ENCODE measurements around the gene PRKAB1.
A peak's percentile ranks its signal among the peaks of the same experiment; 100 is the strongest.
"Not testable (repeated sequence)": the region's sequence is repeated elsewhere in the genome, so short reads cannot be mapped to it uniquely, and the experiment has no call there.

Gene PRKAB1

GRCh38 chr12:119686355-119686754 is 18.4 kb downstream of the PRKAB1 start:
- DNase-seq: no peak

- no peak for DNase-seq
These were observed 18.8 kb downstream of the PRKAB1 start for GRCh38 chr12:119686776-119687175.

- DNase-seq: no peak
These were observed 19.5 kb downstream of the PRKAB1 start for GRCh38 chr12:119687406-119687805.

GRCh38 chr12:119687879-119688278 is 19.9 kb downstream of the PRKAB1 start:
- no peak for DNase-seq

- no peak for DNase-seq
These were observed 22.1 kb downstream of the PRKAB1 start for GRCh38 chr12:119689935-119690500.

GRCh38 chr12:119691202-119691810 is 23.4 kb downstream of the PRKAB1 start:
- DNase-seq: no peak

- no peak for DNase-seq
These were observed 24.5 kb downstream of the PRKAB1 start for GRCh38 chr12:119692410-119692809.

GRCh38 chr12:119692997-119693396 is 25.1 kb downstream of the PRKAB1 start:
- DNase-seq: peak; percentile 34

GRCh38 chr12:119693511-119693910 is 25.6 kb downstream of the PRKAB1 start:
- no peak for DNase-seq

GRCh38 chr12:119694111-119694510 is 26.2 kb downstream of the PRKAB1 start:
- DNase-seq: no peak

- no peak for DNase-seq
These were observed 27.1 kb downstream of the PRKAB1 start for GRCh38 chr12:119695034-119695433.

- no peak for DNase-seq
These were observed 29.0 kb downstream of the PRKAB1 start for GRCh38 chr12:119696943-119697342.

GRCh38 chr12:119699199-119699760 is 31.3 kb downstream of the PRKAB1 start:
- no peak for DNase-seq

- no peak for DNase-seq
These were observed 32.1 kb downstream of the PRKAB1 start for GRCh38 chr12:119700078-119700477.

- DNase-seq: no peak
These were observed 36.3 kb downstream of the PRKAB1 start for GRCh38 chr12:119704065-119704747.

GRCh38 chr12:119705182-119705581 is 37.2 kb downstream of the PRKAB1 start:
- DNase-seq: no peak

- DNase-seq: not testable (repeated sequence)
These were observed 38.5 kb downstream of the PRKAB1 start for GRCh38 chr12:119706427-119706826.

GRCh38 chr12:119710374-119710964 is 42.5 kb downstream of the PRKAB1 start:
- DNase-seq: no peak

- DNase-seq: no peak
These were observed 43.1 kb downstream of the PRKAB1 start for GRCh38 chr12:119710965-119711551.

- no peak for DNase-seq
These were observed 43.8 kb downstream of the PRKAB1 start for GRCh38 chr12:119711693-119712092.

- no peak for DNase-seq
These were observed 44.8 kb downstream of the PRKAB1 start for GRCh38 chr12:119712721-119713120.

GRCh38 chr12:119713551-119714031 is 45.7 kb downstream of the PRKAB1 start:
- DNase-seq: peak; percentile 26

GRCh38 chr12:119714614-119715267 is 46.8 kb downstream of the PRKAB1 start:
- no peak for DNase-seq

Measured in NCI-H1092 (cell line).